ENCODE measurements around the gene SUN5. TPM values are rescaled to one million over a fixed set of nuclear protein-coding genes. Genes with fewer than 3 reads are reported as not detected.

SUN5 gene
- total RNA-seq, 1 experiment from 2014 or later: not detected

GRCh38 chr20:33032555-33032954 lies 28.3 kb upstream of the SUN5 start:
- Histone ChIP-seq H3K4me3 (no peak overlapping the region), H3K27ac (no peak overlapping the region), H3K27me3 (peaks cover 6% of the 10 kb centered on the region), H3K36me3 (no peaks in the 10 kb centered on the region), H3K4me1 (peaks cover 4% of the 10 kb centered on the region; the same call in 1 of the 2 replicates), H3K9me3 (replicated peaks) (no peaks in the 10 kb centered on the region)
- no peak for DNase-seq

- no peak for DNase-seq
- no peaks in the 10 kb centered on the region for H3K9me3 ChIP-seq (replicated peaks)
- H3K27ac ChIP-seq: no peak within 1 kb of the TSS
- H3K27me3 ChIP-seq: peaks cover 6% of the 10 kb centered on the region
- H3K36me3 ChIP-seq: no peaks in the 10 kb centered on the region
- H3K4me1 ChIP-seq: peaks cover 4% of the 10 kb centered on the region; the same call in 1 of the 2 replicates
- no peak within 1 kb of the TSS for H3K4me3 ChIP-seq
Observed at GRCh38 chr20:33031531-33031930, 27.3 kb upstream of the SUN5 start, which contains the start of gene BPIFB6. TSS of gene BPIFB6 (plus strand) at chr20:33031648. CDS start at chr20:33031648, 0 bp downstream.

- Histone ChIP-seq H3K27ac (no peak overlapping the region), H3K36me3 (no peaks in the 10 kb centered on the region), H3K27me3 (peaks cover 6% of the 10 kb centered on the region), H3K9me3 (replicated peaks) (no peaks in the 10 kb centered on the region), H3K4me1 (no peaks in the 10 kb centered on the region), H3K4me3 (no peak overlapping the region)
- no peak for DNase-seq
Observed at GRCh38 chr20:33030569-33030968, 26.3 kb upstream of the SUN5 start.

- Histone ChIP-seq H3K27me3 (peaks cover 6% of the 10 kb centered on the region), H3K4me3 (no peak overlapping the region), H3K4me1 (no peaks in the 10 kb centered on the region), H3K36me3 (no peaks in the 10 kb centered on the region), H3K27ac (no peak overlapping the region), H3K9me3 (replicated peaks) (no peaks in the 10 kb centered on the region)
- no peak for DNase-seq
Observed at GRCh38 chr20:33030076-33030475, 25.8 kb upstream of the SUN5 start.

GRCh38 chr20:33028875-33029274 lies 24.6 kb upstream of the SUN5 start:
- no peaks in the 10 kb centered on the region for H3K9me3 ChIP-seq (replicated peaks)
- no peaks in the 10 kb centered on the region for H3K36me3 ChIP-seq
- peaks cover 6% of the 10 kb centered on the region for H3K27me3 ChIP-seq
- no peak overlapping the region for H3K4me3 ChIP-seq
- no peak overlapping the region for H3K27ac ChIP-seq
- no peak for DNase-seq
- no peaks in the 10 kb centered on the region for H3K4me1 ChIP-seq

GRCh38 chr20:33027769-33028751 lies 23.8 kb upstream of the SUN5 start:
- DNase-seq: no peak
- H3K27me3 ChIP-seq: peaks cover 6% of the 10 kb centered on the region
- H3K9me3 ChIP-seq (replicated peaks): no peaks in the 10 kb centered on the region
- no peaks in the 10 kb centered on the region for H3K4me1 ChIP-seq
- H3K36me3 ChIP-seq: no peaks in the 10 kb centered on the region
- H3K27ac ChIP-seq: no peak overlapping the region
- H3K4me3 ChIP-seq: no peak overlapping the region

GRCh38 chr20:33026779-33027759 lies 22.8 kb upstream of the SUN5 start:
- H3K4me3 ChIP-seq: no peak overlapping the region
- peaks cover 6% of the 10 kb centered on the region for H3K27me3 ChIP-seq
- H3K4me1 ChIP-seq: no peaks in the 10 kb centered on the region
- no peak for DNase-seq
- H3K27ac ChIP-seq: no peak overlapping the region
- no peaks in the 10 kb centered on the region for H3K9me3 ChIP-seq (replicated peaks)
- no peaks in the 10 kb centered on the region for H3K36me3 ChIP-seq

- Histone ChIP-seq H3K27me3 (peaks cover 6% of the 10 kb centered on the region), H3K4me3 (no peak overlapping the region), H3K36me3 (no peaks in the 10 kb centered on the region), H3K4me1 (no peaks in the 10 kb centered on the region), H3K27ac (no peak overlapping the region), H3K9me3 (replicated peaks) (no peaks in the 10 kb centered on the region)
- no peak for DNase-seq
Observed at GRCh38 chr20:33026072-33026778, 22.0 kb upstream of the SUN5 start.

- H3K36me3 ChIP-seq: no peaks in the 10 kb centered on the region
- H3K9me3 ChIP-seq (replicated peaks): no peaks in the 10 kb centered on the region
- H3K4me1 ChIP-seq: no peaks in the 10 kb centered on the region
- no peak for DNase-seq
- no peak overlapping the region for H3K4me3 ChIP-seq
- H3K27ac ChIP-seq: no peak overlapping the region
- peaks cover 6% of the 10 kb centered on the region for H3K27me3 ChIP-seq
Observed at GRCh38 chr20:33025318-33025876, 21.2 kb upstream of the SUN5 start.

GRCh38 chr20:33024609-33025317 lies 20.5 kb upstream of the SUN5 start:
- Histone ChIP-seq H3K9me3 (replicated peaks) (no peaks in the 10 kb centered on the region), H3K4me3 (no peak overlapping the region), H3K27me3 (peaks cover 6% of the 10 kb centered on the region), H3K36me3 (no peaks in the 10 kb centered on the region), H3K4me1 (no peaks in the 10 kb centered on the region), H3K27ac (no peak overlapping the region)
- no peak for DNase-seq

- Histone ChIP-seq H3K27me3 (peaks cover 6% of the 10 kb centered on the region), H3K36me3 (no peaks in the 10 kb centered on the region), H3K4me1 (no peaks in the 10 kb centered on the region), H3K27ac (no peak overlapping the region), H3K4me3 (no peak overlapping the region), H3K9me3 (replicated peaks) (no peaks in the 10 kb centered on the region)
- no peak for DNase-seq
Observed at GRCh38 chr20:33024243-33024560, 20.0 kb upstream of the SUN5 start.

GRCh38 chr20:33023439-33024242 lies 19.4 kb upstream of the SUN5 start:
- Histone ChIP-seq H3K4me1 (no peaks in the 10 kb centered on the region), H3K27ac (no peak overlapping the region), H3K27me3 (peaks cover 4% of the 10 kb centered on the region), H3K4me3 (no peak overlapping the region), H3K36me3 (no peaks in the 10 kb centered on the region), H3K9me3 (replicated peaks) (no peaks in the 10 kb centered on the region)
- DNase-seq: no peak
